IMR-90 (cell line): ENCODE data around the gene MRPS10. TPM values are rescaled to one million over a fixed set of nuclear protein-coding genes. Genes with fewer than 3 reads are reported as not detected.
A peak's percentile ranks its signal among the peaks of the same experiment; 100 is the strongest.

Experiments
- ATAC-seq: fragments of 200-7000 bp; cut with Tn5 transposase; 2 replicates; pipeline ENCODE4 v1.9.1; 2020; ENCODE audit warnings: low read depth, mild to moderate bottlenecking, moderate library complexity
- BruUV-seq: library from RNA; stranded (reverse); fragments of 400-500 nt; replicated peaks from 2 replicates; lab custom pipeline; 2021; lab: Mats Ljungman, UMichigan
- CTCF ChIA-PET: fragments of 300-600 bp; formaldehyde crosslinking; extraction: SDS; loops from one replicate; lab custom pipeline; 2021; ENCODE audit warnings: antibody characterized with exemption; lab: Yijun Ruan, JAX
- POLR2A ChIA-PET: fragments of 300-600 bp; sonication (Branson Sonifier 250); formaldehyde crosslinking; loops from one replicate; lab custom pipeline; 2022; ENCODE audit warnings: antibody characterized with exemption; ENCODE audit not compliant: unreplicated experiment; lab: Charles Lee
- DNase-seq: peaks from one replicate; pipeline ENCODE4 v3.0.0; 2013
- H2AFZ ChIP-seq: replicated peaks from 2 replicates; pipeline ENCODE3; 2013; ENCODE audit warnings: low read length, mild to moderate bottlenecking; ENCODE audit not compliant: poor library complexity
- H2AK5ac ChIP-seq: 2 replicates; pipeline ENCODE4 v1.6.1; 2013; ENCODE audit warnings: low read depth, low read length, inconsistent platforms
- H2AK9ac ChIP-seq: replicated peaks from 2 replicates; pipeline ENCODE3; 2013; ENCODE audit warnings: mild to moderate bottlenecking, low read depth, low read length, moderate library complexity; ENCODE audit not compliant: poor library complexity
- H2BK120ac ChIP-seq: 2 replicates; pipeline ENCODE4 v1.6.1; 2013; ENCODE audit warnings: low read depth, low read length, inconsistent platforms
- H2BK15ac ChIP-seq: 3 replicates; pipeline ENCODE4 v1.6.1; 2013; ENCODE audit warnings: low read depth, low read length, inconsistent platforms
- H2BK20ac ChIP-seq: 2 replicates; pipeline ENCODE4 v1.6.1; 2013; ENCODE audit warnings: low read depth, mild to moderate bottlenecking, inconsistent platforms, low read length, moderate library complexity
- H2BK5ac ChIP-seq: 2 replicates; pipeline ENCODE4 v1.6.1; 2013; ENCODE audit warnings: mild to moderate bottlenecking, low read depth, low read length, inconsistent platforms; ENCODE audit not compliant: poor library complexity, severe bottlenecking
- H3K14ac ChIP-seq: replicated peaks from 2 replicates; pipeline ENCODE4 v1.6.1; 2013; ENCODE audit warnings: low read depth, low read length, inconsistent platforms
- H3K18ac ChIP-seq: 2 replicates; pipeline ENCODE4 v1.6.1; 2013; ENCODE audit warnings: low read depth, low read length, control low read depth
- H3K23ac ChIP-seq: 2 replicates; pipeline ENCODE4 v1.6.1; 2013; ENCODE audit warnings: low read depth, low read length, inconsistent platforms
- H3K27ac ChIP-seq: 2 replicates; pipeline ENCODE4 v1.5.1; 2013; ENCODE audit warnings: mild to moderate bottlenecking, control low read depth, low read length; ENCODE audit not compliant: insufficient read depth
- H3K27me3 ChIP-seq: 2 replicates; pipeline ENCODE4 v1.6.1; 2013; ENCODE audit warnings: low read length; ENCODE audit not compliant: control insufficient read depth, insufficient read depth
- H3K36me3 ChIP-seq: 2 replicates; pipeline ENCODE4 v1.6.1; 2013; ENCODE audit warnings: low read length, mixed read lengths; ENCODE audit not compliant: control insufficient read depth, insufficient read depth
- H3K4ac ChIP-seq: 2 replicates; pipeline ENCODE4 v1.6.1; 2013; ENCODE audit warnings: low read depth, low read length, inconsistent platforms
- H3K4me1 ChIP-seq: 2 replicates; pipeline ENCODE4 v1.6.1; 2013; ENCODE audit warnings: low read length, mixed read lengths; ENCODE audit not compliant: control insufficient read depth, insufficient read depth
- H3K4me2 ChIP-seq: 2 replicates; pipeline ENCODE4 v1.6.1; 2013; ENCODE audit warnings: low read depth, mild to moderate bottlenecking, control low read depth, low read length, moderate library complexity
- H3K4me3 ChIP-seq: 2 replicates; pipeline ENCODE4 v1.5.1; 2013; ENCODE audit warnings: low read depth, mild to moderate bottlenecking, control low read depth, low read length, moderate library complexity; ENCODE audit not compliant: insufficient read depth
- H3K56ac ChIP-seq: 2 replicates; pipeline ENCODE4 v1.6.1; 2013; ENCODE audit warnings: low read length, inconsistent platforms; ENCODE audit not compliant: insufficient read depth; ENCODE audit errors: extremely low read depth
- H3K79me1 ChIP-seq, 2 experiments: 2 replicates each; pipeline ENCODE4 v1.6.1; 2013; ENCODE audit warnings: low read length in 2 of 2, inconsistent platforms in 1 of 2, low read depth in 1 of 2
- H3K9ac ChIP-seq: 2 replicates; pipeline ENCODE4 v1.6.1; 2013; ENCODE audit warnings: low read depth, low read length, control low read depth
- H3K9me1 ChIP-seq: 2 replicates; pipeline ENCODE4 v1.6.1; 2013; ENCODE audit warnings: low read length, inconsistent platforms; ENCODE audit not compliant: insufficient read depth
- H3K9me3 ChIP-seq: 2 replicates; pipeline ENCODE4 v1.6.1; 2013; ENCODE audit warnings: low read length; ENCODE audit not compliant: control insufficient read depth, insufficient read depth
- H4K20me1 ChIP-seq: 2 replicates; pipeline ENCODE4 v1.6.1; 2013; ENCODE audit warnings: low read length, inconsistent platforms; ENCODE audit not compliant: insufficient read depth
- H4K5ac ChIP-seq: 2 replicates; pipeline ENCODE4 v1.6.1; 2013; ENCODE audit warnings: mild to moderate bottlenecking, low read depth, low read length, control low read depth
- H4K8ac ChIP-seq, 2 experiments: 2 replicates each; pipeline ENCODE4 v1.6.1; 2013; ENCODE audit warnings: low read depth in 2 of 2, low read length in 2 of 2, control low read depth in 1 of 2, inconsistent platforms in 1 of 2
- H4K91ac ChIP-seq: 2 replicates; pipeline ENCODE4 v1.6.1; 2013; ENCODE audit warnings: low read depth, low read length, inconsistent platforms; ENCODE audit not compliant: insufficient read depth
- MAZ ChIP-seq: IDR thresholded peaks from 2 replicates; pipeline ENCODE4 v1.6.1; 2012; ENCODE audit warnings: low read depth, mild to moderate bottlenecking, low read length, improper control_type of control experiment, moderate library complexity, borderline replicate concordance
- POLR2A ChIP-seq: IDR thresholded peaks from 2 replicates; pipeline ENCODE4 v1.6.1; 2012; ENCODE audit warnings: mild to moderate bottlenecking, low read depth, low read length
- RAD21 ChIP-seq: IDR thresholded peaks from 2 replicates; pipeline ENCODE4 v1.6.1; 2012; ENCODE audit warnings: low read length, improper control_type of control experiment
- RFX5 ChIP-seq: IDR thresholded peaks from 2 replicates; pipeline ENCODE4 v1.8.0; 2012; ENCODE audit warnings: low read depth, mild to moderate bottlenecking, low read length, moderate library complexity
- SMC3 ChIP-seq: fragments of 150-350 bp; IDR thresholded peaks from 2 replicates; pipeline ENCODE4 v1.6.1; 2016; ENCODE audit warnings: low read depth, mild to moderate bottlenecking, antibody characterized with exemption, low read length, moderate library complexity
- WGBS, 2 experiments: methylation state at CpG; one replicate each; pipeline versions ENCODE4 v1.1.5 to v1.1.7; 2013; ENCODE audit warnings: missing lambda C conversion rate in 2 of 2; ENCODE audit not compliant: insufficient read length in 1 of 2; ENCODE audit errors: extremely low coverage in 2 of 2; 5-methylcytosine and 5-hydroxymethylcytosine counted together
- dilution Hi-C: fragments of 300-500 bp; cut with HindIII; formaldehyde crosslinking; loops from one replicate; pipeline ENCODE4 v1.14.3; 2018; ENCODE audit warnings: low sequenced_read_pairs; ENCODE audit not compliant: unreplicated experiment
- in situ Hi-C: fragments of 300-500 bp; cut with MboI; formaldehyde crosslinking; loops from 3 replicates; pipeline ENCODE4 v1.14.3; 2019; ENCODE audit warnings: low sequenced_read_pairs, inconsistent platforms, mixed read lengths
- intact Hi-C: fragments of 100-400 bp; cut with micrococcal nuclease; formaldehyde crosslinking; loops from 2 replicates; pipeline ENCODE4 v1.10.0; 2022
- polyA plus RNA-seq, 3 experiments: library from polyadenylated mRNA; depleted of rRNA; stranded (reverse); fragments of >200 nt; gene quantifications; 2 replicates each; pipeline ENCODE4 v1.2.3, GENCODE V29; 2012; ENCODE audit warnings: low replicate concordance in 1 of 3
- total RNA-seq: library from RNA; depleted of rRNA; stranded (reverse); fragments of >200 nt; gene quantifications from 2 replicates; pipeline ENCODE4 v1.2.3, GENCODE V29; 2012
- TF ChIP-seq, protein P1 (sequence below): fragments of 150-350 bp; IDR thresholded peaks from 2 replicates; pipeline ENCODE4 v1.6.1; 2017; ENCODE audit warnings: mild to moderate bottlenecking, antibody characterized with exemption, low read length, low read depth
- TF ChIP-seq, protein P2 (sequence below): conservative IDR thresholded peaks from 2 replicates; pipeline ENCODE4 v1.5.1; 2012; ENCODE audit warnings: mild to moderate bottlenecking, low read depth, low read length, improper control_type of control experiment

MRPS10 gene
- total and polyA plus RNA-seq, 2 of the 4 experiments (the other 2 are of a cell fraction), result 28.5 to 47.0 TPM

DNA sequence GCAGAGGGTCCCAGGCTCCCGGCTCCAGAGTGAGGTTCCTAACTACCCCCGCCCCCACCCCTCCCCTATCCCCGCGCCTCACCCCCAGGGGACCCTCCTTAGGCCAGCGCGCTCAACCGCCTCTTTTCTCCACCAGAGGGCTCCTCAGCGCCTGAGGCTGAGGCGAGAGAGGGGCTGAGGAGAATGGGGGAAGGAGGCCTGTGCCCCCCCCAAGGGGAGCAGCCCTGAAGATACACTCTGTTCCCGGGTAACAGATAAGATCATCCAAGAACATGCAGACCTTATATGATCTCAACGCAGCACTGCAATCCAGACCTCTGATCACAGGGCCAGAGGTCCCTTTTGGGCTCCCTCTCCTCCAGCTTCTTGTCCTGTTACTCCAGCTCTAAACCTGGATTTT, 43.3 kb upstream of the MRPS10 start:
- Histone ChIP-seq H4K8ac (peak overlapping the region; percentile 34 to 87; a peak in 2 of 4 replicates), H2BK20ac (peak overlapping the region; percentile 47; the same call in 1 of the 2 replicates), H2AK9ac (peak overlapping the region; percentile 44), H2BK120ac (peak overlapping the region; percentile 39; the same call in 1 of the 2 replicates), H3K14ac (peak overlapping the region; percentile 61), H3K27me3 (no peaks in the 10 kb centered on the region), H3K4ac (peak overlapping the region; percentile 69), H3K79me1 (peaks cover 0 to 29% of the 10 kb centered on the region in 2 experiments; a peak in 2 of 4 replicates), H3K23ac (no peak overlapping the region), H3K4me2 (no peak overlapping the region), H3K9me1 (peaks cover 24% of the 10 kb centered on the region), H3K56ac (no peak overlapping the region), H3K4me1 (peaks cover 15% of the 10 kb centered on the region), H4K5ac (peak overlapping the region; percentile 49; the same call in 1 of the 2 replicates), H4K91ac (peak overlapping the region; percentile 70), H3K9me3 (no peaks in the 10 kb centered on the region), H2BK5ac (no peak overlapping the region), H3K18ac (no peak overlapping the region; the same call in 1 of the 2 replicates), H3K4me3 (no peak overlapping the region), H2AFZ (peak overlapping the region; percentile 33), H3K27ac (peak overlapping the region; percentile 15; the same call in 1 of the 2 replicates), H2AK5ac (peak overlapping the region; percentile 84), H4K20me1 (no peaks in the 10 kb centered on the region), H3K36me3 (peaks cover 27% of the 10 kb centered on the region), H2BK15ac (peak overlapping the region; percentile 88; the same call in 2 of the 3 replicates), H3K9ac (no peak overlapping the region)
- BruUV-seq, result no TSS peak
- intact Hi-C loops, result loop anchor here (5.0 kb wide), 1 partner anchor 286 kb away; no protein-coding TSS in a partner anchor
- 55% methylated on average over 2 of the region's 11 CpGs; no CpG with 5 or more reads in 1 of the 2 experiments for WGBS, 2 experiments
- dilution Hi-C loops, result no loop called here
- ChIA-PET CTCF (interaction anchor here (1.0 to 1.6 kb wide), 2 partner anchors 10 to 29 kb away, joined by 3 to 8 read pairs; no protein-coding TSS in a partner anchor), POLR2A (no interaction called here)
- in situ Hi-C loops, result loop anchor here (5.0 kb wide), 1 partner anchor 286 kb away; no protein-coding TSS in a partner anchor
- ATAC-seq (peak; percentile 42), DNase-seq (no peak)
- TF ChIP-seq, protein P1, sequence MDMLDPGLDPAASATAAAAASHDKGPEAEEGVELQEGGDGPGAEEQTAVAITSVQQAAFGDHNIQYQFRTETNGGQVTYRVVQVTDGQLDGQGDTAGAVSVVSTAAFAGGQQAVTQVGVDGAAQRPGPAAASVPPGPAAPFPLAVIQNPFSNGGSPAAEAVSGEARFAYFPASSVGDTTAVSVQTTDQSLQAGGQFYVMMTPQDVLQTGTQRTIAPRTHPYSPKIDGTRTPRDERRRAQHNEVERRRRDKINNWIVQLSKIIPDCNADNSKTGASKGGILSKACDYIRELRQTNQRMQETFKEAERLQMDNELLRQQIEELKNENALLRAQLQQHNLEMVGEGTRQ, result no peak
- TF ChIP-seq POLR2A (no peak), MAZ (0 out of 2 replicates have a peak, but pooled peaks have one; percentile 19), SMC3 (peak; percentile 63), RFX5 (no peak), RAD21 (peak; percentile 64)
- TF ChIP-seq, protein P2, sequence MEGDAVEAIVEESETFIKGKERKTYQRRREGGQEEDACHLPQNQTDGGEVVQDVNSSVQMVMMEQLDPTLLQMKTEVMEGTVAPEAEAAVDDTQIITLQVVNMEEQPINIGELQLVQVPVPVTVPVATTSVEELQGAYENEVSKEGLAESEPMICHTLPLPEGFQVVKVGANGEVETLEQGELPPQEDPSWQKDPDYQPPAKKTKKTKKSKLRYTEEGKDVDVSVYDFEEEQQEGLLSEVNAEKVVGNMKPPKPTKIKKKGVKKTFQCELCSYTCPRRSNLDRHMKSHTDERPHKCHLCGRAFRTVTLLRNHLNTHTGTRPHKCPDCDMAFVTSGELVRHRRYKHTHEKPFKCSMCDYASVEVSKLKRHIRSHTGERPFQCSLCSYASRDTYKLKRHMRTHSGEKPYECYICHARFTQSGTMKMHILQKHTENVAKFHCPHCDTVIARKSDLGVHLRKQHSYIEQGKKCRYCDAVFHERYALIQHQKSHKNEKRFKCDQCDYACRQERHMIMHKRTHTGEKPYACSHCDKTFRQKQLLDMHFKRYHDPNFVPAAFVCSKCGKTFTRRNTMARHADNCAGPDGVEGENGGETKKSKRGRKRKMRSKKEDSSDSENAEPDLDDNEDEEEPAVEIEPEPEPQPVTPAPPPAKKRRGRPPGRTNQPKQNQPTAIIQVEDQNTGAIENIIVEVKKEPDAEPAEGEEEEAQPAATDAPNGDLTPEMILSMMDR, result peak; percentile 47
